GM19240 (cell line): ENCODE measurements around the gene ZYG11A.

Experiments
- DNase-seq: peaks from one replicate; pipeline ENCODE4 v3.0.0; 2011; ENCODE audit warnings: low spot score; ENCODE audit not compliant: insufficient read length

Gene ZYG11A

GRCh38 chr1:52917156-52917555 is 74.6 kb downstream of the ZYG11A start:
- DNase-seq = no peak

GRCh38 chr1:52917581-52917980 is 75.0 kb downstream of the ZYG11A start:
- no peak for DNase-seq

- DNase-seq = no peak
Observed at GRCh38 chr1:52918201-52918600, 75.6 kb downstream of the ZYG11A start.

- DNase-seq = no peak
Observed at GRCh38 chr1:52919051-52919722, 76.6 kb downstream of the ZYG11A start.

- no peak for DNase-seq
Observed at GRCh38 chr1:52919723-52920483, 77.3 kb downstream of the ZYG11A start.

GRCh38 chr1:52920791-52921291 is 78.3 kb downstream of the ZYG11A start:
- DNase-seq = no peak

GRCh38 chr1:52925571-52926005 is 83.0 kb downstream of the ZYG11A start:
- DNase-seq = no peak

GRCh38 chr1:52926864-52927211 is 84.3 kb downstream of the ZYG11A start:
- no peak for DNase-seq

GRCh38 chr1:52927212-52928014 is 84.9 kb downstream of the ZYG11A start, which contains the start of gene SCP2:
TSS of gene SCP2 (plus strand) at chr1:52927276. CDS start at chr1:52927397, 121 bp downstream.
- DNase-seq = peak; percentile 75

- no peak for DNase-seq
Observed at GRCh38 chr1:52928015-52928404, 85.5 kb downstream of the ZYG11A start.

- DNase-seq = no peak
Observed at GRCh38 chr1:52929019-52929418, 86.5 kb downstream of the ZYG11A start.

GRCh38 chr1:52937433-52938182 is 95.0 kb downstream of the ZYG11A start:
- no peak for DNase-seq

- DNase-seq = no peak
Observed at GRCh38 chr1:52938183-52938451, 95.6 kb downstream of the ZYG11A start.

GRCh38 chr1:52943876-52944416 is 101.4 kb downstream of the ZYG11A start:
- no peak for DNase-seq

- DNase-seq = no peak
Observed at GRCh38 chr1:52944566-52944965, 102.0 kb downstream of the ZYG11A start.
